ENCODE data around the gene ADAMTS6.

ADAMTS6 gene

DNA sequence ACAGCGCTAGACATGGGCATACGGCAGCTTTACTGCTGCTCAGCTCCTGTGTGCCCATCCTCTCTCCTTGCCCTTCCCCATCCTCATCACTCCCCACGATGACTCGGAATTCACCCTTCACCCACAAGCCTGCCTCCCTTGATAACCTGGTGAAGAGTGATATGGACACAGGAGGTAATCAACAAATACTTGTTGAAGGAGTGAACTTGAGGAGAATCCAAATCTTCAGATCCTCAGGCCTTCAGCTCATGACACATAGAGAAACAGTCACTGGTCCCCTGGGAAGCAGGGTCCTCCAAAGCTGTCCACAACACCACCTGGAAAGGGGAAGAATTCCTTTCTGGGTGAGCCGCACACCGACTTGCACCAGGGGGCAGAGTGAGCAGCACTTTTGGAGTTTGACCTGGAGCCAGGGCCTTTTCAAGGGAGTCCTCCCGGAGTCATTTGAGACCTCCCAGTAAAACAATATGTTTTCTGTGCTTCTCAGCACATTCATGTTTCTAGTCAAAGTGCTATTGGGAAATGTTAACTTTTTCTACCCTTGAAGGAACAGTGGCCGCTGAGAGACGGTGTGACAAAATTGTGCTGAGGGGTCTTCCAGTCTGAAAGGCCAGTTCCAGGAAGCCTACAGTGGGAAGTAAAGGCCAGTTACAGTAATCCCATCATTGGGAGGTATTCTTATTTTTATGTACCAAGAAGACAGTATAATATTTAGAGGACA, 380.6 kb downstream of the ADAMTS6 start (continued):
- no peak for TF ChIP-seq ZNF274 (IDR thresholded peaks at IDR 0.05; ENCODE audit: low read length)
- no peak for TF ChIP-seq ZNF274 (tag by site-specific recombination; IDR thresholded peaks at IDR 0.05; ENCODE audit: borderline replicate concordance)
- no peak for TF ChIP-seq ZNF473 (tag by site-specific recombination; IDR thresholded peaks at IDR 0.05)
- TF ChIP-seq, protein P1, sequence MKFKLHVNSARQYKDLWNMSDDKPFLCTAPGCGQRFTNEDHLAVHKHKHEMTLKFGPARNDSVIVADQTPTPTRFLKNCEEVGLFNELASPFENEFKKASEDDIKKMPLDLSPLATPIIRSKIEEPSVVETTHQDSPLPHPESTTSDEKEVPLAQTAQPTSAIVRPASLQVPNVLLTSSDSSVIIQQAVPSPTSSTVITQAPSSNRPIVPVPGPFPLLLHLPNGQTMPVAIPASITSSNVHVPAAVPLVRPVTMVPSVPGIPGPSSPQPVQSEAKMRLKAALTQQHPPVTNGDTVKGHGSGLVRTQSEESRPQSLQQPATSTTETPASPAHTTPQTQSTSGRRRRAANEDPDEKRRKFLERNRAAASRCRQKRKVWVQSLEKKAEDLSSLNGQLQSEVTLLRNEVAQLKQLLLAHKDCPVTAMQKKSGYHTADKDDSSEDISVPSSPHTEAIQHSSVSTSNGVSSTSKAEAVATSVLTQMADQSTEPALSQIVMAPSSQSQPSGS (tag by site-specific recombination; IDR thresholded peaks at IDR 0.05; ENCODE audit: low read depth) = no peak
- TF ChIP-seq, protein P2, sequence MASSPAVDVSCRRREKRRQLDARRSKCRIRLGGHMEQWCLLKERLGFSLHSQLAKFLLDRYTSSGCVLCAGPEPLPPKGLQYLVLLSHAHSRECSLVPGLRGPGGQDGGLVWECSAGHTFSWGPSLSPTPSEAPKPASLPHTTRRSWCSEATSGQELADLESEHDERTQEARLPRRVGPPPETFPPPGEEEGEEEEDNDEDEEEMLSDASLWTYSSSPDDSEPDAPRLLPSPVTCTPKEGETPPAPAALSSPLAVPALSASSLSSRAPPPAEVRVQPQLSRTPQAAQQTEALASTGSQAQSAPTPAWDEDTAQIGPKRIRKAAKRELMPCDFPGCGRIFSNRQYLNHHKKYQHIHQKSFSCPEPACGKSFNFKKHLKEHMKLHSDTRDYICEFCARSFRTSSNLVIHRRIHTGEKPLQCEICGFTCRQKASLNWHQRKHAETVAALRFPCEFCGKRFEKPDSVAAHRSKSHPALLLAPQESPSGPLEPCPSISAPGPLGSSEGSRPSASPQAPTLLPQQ (tag by site-specific recombination; IDR thresholded peaks at IDR 0.05) = no peak
- no peak for TF ChIP-seq ZNF596 (tag by site-specific recombination; IDR thresholded peaks at IDR 0.05)
- TF ChIP-seq ZBTB8A (tag by site-specific recombination; IDR thresholded peaks at IDR 0.05) = no peak
- no peak for TF ChIP-seq ZNF792 (tag by site-specific recombination; IDR thresholded peaks at IDR 0.05)
- no peak for TF ChIP-seq ZNF140 (tag by site-specific recombination; IDR thresholded peaks at IDR 0.05)
- no peak for TF ChIP-seq ZNF521 (tag by site-specific recombination; IDR thresholded peaks at IDR 0.05)
- 0 out of 2 replicates have a peak, but pooled peaks have one; percentile 34 for TF ChIP-seq ZNF2 (tag by site-specific recombination; IDR thresholded peaks at IDR 0.05)
- TF ChIP-seq, protein P3, sequence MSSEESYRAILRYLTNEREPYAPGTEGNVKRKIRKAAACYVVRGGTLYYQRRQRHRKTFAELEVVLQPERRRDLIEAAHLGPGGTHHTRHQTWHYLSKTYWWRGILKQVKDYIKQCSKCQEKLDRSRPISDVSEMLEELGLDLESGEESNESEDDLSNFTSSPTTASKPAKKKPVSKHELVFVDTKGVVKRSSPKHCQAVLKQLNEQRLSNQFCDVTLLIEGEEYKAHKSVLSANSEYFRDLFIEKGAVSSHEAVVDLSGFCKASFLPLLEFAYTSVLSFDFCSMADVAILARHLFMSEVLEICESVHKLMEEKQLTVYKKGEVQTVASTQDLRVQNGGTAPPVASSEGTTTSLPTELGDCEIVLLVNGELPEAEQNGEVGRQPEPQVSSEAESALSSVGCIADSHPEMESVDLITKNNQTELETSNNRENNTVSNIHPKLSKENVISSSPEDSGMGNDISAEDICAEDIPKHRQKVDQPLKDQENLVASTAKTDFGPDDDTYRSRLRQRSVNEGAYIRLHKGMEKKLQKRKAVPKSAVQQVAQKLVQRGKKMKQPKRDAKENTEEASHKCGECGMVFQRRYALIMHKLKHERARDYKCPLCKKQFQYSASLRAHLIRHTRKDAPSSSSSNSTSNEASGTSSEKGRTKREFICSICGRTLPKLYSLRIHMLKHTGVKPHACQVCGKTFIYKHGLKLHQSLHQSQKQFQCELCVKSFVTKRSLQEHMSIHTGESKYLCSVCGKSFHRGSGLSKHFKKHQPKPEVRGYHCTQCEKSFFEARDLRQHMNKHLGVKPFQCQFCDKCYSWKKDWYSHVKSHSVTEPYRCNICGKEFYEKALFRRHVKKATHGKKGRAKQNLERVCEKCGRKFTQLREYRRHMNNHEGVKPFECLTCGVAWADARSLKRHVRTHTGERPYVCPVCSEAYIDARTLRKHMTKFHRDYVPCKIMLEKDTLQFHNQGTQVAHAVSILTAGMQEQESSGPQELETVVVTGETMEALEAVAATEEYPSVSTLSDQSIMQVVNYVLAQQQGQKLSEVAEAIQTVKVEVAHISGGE (tag by site-specific recombination; conservative IDR thresholded peaks at IDR 0.05; ENCODE audit: low read depth) = no peak
- TF ChIP-seq ZNF146 (tag by site-specific recombination; IDR thresholded peaks at IDR 0.05) = no peak
- TF ChIP-seq ZNF768 (tag by site-specific recombination; IDR thresholded peaks at IDR 0.05) = no peak
- TF ChIP-seq, protein P4, sequence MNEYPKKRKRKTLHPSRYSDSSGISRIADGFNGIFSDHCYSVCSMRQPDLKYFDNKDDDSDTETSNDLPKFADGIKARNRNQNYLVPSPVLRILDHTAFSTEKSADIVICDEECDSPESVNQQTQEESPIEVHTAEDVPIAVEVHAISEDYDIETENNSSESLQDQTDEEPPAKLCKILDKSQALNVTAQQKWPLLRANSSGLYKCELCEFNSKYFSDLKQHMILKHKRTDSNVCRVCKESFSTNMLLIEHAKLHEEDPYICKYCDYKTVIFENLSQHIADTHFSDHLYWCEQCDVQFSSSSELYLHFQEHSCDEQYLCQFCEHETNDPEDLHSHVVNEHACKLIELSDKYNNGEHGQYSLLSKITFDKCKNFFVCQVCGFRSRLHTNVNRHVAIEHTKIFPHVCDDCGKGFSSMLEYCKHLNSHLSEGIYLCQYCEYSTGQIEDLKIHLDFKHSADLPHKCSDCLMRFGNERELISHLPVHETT (tag by site-specific recombination; IDR thresholded peaks at IDR 0.05) = no peak
- TF ChIP-seq ZNF785 (tag by site-specific recombination; IDR thresholded peaks at IDR 0.05) = no peak
- no peak for TF ChIP-seq TCF7L2 (IDR thresholded peaks at IDR 0.05; ENCODE audit: borderline replicate concordance, low read depth, low read length)
- TF ChIP-seq, protein P5, sequence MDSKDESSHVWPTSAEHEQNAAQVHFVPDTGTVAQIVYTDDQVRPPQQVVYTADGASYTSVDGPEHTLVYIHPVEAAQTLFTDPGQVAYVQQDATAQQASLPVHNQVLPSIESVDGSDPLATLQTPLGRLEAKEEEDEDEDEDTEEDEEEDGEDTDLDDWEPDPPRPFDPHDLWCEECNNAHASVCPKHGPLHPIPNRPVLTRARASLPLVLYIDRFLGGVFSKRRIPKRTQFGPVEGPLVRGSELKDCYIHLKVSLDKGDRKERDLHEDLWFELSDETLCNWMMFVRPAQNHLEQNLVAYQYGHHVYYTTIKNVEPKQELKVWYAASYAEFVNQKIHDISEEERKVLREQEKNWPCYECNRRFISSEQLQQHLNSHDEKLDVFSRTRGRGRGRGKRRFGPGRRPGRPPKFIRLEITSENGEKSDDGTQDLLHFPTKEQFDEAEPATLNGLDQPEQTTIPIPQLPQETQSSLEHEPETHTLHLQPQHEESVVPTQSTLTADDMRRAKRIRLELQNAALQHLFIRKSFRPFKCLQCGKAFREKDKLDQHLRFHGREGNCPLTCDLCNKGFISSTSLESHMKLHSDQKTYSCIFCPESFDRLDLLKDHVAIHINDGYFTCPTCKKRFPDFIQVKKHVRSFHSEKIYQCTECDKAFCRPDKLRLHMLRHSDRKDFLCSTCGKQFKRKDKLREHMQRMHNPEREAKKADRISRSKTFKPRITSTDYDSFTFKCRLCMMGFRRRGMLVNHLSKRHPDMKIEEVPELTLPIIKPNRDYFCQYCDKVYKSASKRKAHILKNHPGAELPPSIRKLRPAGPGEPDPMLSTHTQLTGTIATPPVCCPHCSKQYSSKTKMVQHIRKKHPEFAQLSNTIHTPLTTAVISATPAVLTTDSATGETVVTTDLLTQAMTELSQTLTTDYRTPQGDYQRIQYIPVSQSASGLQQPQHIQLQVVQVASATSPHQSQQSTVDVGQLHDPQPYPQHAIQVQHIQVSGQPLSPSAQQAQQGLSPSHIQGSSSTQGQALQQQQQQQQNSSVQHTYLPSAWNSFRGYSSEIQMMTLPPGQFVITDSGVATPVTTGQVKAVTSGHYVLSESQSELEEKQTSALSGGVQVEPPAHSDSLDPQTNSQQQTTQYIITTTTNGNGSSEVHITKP (tag by site-specific recombination; IDR thresholded peaks at IDR 0.05) = 0 out of 2 replicates have a peak, but pooled peaks have one; percentile 29
- TF ChIP-seq, protein P6, sequence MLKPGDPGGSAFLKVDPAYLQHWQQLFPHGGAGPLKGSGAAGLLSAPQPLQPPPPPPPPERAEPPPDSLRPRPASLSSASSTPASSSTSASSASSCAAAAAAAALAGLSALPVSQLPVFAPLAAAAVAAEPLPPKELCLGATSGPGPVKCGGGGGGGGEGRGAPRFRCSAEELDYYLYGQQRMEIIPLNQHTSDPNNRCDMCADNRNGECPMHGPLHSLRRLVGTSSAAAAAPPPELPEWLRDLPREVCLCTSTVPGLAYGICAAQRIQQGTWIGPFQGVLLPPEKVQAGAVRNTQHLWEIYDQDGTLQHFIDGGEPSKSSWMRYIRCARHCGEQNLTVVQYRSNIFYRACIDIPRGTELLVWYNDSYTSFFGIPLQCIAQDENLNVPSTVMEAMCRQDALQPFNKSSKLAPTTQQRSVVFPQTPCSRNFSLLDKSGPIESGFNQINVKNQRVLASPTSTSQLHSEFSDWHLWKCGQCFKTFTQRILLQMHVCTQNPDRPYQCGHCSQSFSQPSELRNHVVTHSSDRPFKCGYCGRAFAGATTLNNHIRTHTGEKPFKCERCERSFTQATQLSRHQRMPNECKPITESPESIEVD (tag by site-specific recombination; IDR thresholded peaks at IDR 0.05) = no peak
- no peak; the same call in 1 of the 2 replicates for TF ChIP-seq ZNF133 (tag by site-specific recombination; IDR thresholded peaks at IDR 0.05)
- no peak for TF ChIP-seq ZNF248 (tag by site-specific recombination; IDR thresholded peaks at IDR 0.05)
- peak; percentile 79 for TF ChIP-seq SCRT2 (tag by site-specific recombination; IDR thresholded peaks at IDR 0.05)
- peak; percentile 39; the same call in 1 of the 2 replicates for TF ChIP-seq ZNF335 (tag by site-specific recombination; conservative IDR thresholded peaks at IDR 0.05)
- TF ChIP-seq, protein P7, sequence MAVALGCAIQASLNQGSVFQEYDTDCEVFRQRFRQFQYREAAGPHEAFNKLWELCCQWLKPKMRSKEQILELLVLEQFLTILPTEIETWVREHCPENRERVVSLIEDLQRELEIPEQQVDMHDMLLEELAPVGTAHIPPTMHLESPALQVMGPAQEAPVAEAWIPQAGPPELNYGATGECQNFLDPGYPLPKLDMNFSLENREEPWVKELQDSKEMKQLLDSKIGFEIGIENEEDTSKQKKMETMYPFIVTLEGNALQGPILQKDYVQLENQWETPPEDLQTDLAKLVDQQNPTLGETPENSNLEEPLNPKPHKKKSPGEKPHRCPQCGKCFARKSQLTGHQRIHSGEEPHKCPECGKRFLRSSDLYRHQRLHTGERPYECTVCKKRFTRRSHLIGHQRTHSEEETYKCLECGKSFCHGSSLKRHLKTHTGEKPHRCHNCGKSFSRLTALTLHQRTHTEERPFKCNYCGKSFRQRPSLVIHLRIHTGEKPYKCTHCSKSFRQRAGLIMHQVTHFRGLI (tag by site-specific recombination; IDR thresholded peaks at IDR 0.05) = no peak
- no peak for TF ChIP-seq ZNF341 (tag by site-specific recombination; IDR thresholded peaks at IDR 0.05; ENCODE audit: low read depth)

All from HEK293 (cell line).